Hematopoietic multipotent progenitor cell treated with erythropoietin and hydrocortisone succinate and interleukin-3 and kit ligand, for 6 days (in vitro differentiated cells): ENCODE data around the gene PDZRN4.
A peak's percentile ranks its signal among the peaks of the same experiment; 100 is the strongest.
"Not testable (repeated sequence)": the region's sequence is repeated elsewhere in the genome, so short reads cannot be mapped to it uniquely, and the experiment has no call there.

Source experiments
- DNase-seq: peaks from one replicate; pipeline ENCODE4 v3.0.0-alpha.2; 2015

The PDZRN4 gene

GRCh38 chr12:41514907-41515306 lies 326.8 kb downstream of the PDZRN4 start:
- DNase-seq: peak; percentile 60

GRCh38 chr12:41515953-41516352 lies 327.8 kb downstream of the PDZRN4 start:
- DNase-seq: no peak

- DNase-seq: no peak
Observed at GRCh38 chr12:41520869-41521268, 332.7 kb downstream of the PDZRN4 start.

DNA sequence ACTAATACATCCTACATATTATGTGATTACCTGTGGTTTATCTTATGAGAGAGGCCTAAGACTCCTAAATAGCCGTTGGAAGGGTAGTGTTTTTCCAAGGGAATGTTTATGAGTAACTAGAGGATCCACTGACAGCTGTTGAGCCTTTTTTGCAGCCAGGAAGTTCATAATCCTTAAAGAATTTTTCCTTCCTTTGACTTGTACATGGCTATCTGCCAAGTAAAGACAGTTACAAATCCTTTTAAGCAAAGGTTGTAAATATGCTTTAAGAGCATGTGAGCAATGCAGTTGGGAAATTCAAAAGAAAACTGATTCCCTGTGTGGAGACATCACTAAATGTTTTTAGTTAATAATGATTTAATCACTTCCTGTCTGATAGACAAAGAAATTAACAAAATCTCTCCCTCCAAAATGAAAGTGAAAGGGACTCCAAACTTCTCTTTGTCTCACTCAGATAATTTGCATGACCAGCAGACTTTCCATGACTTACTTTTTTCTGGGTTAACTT lies 333.8 kb downstream of the PDZRN4 start:
- DNase-seq: peak; percentile 57

DNA sequence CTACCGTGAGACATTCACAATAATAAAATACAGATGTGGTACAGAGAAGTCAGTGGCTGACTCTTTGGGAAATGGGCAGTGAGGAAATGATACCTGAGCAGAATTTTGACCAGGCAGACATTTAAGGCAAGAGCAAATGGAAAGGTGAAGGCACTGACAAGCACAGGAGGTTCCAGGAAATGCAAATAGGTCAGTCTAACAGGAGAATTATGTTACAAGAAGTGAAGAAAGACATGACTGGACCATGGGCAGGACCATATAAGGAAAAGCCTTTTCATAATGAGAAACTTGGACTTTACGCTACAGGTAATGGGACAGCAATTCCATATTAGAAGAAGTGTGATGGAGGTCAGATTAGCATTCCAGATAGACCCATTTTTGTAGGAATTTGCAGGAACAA lies 338.9 kb downstream of the PDZRN4 start:
- DNase-seq: peak; percentile 34

- peak; percentile 97 for DNase-seq
Observed at GRCh38 chr12:41527534-41528116, 339.5 kb downstream of the PDZRN4 start.

- DNase-seq: no peak
Observed at GRCh38 chr12:41528874-41529273, 340.8 kb downstream of the PDZRN4 start.

GRCh38 chr12:41530441-41530840 lies 342.3 kb downstream of the PDZRN4 start:
- no peak for DNase-seq

DNA sequence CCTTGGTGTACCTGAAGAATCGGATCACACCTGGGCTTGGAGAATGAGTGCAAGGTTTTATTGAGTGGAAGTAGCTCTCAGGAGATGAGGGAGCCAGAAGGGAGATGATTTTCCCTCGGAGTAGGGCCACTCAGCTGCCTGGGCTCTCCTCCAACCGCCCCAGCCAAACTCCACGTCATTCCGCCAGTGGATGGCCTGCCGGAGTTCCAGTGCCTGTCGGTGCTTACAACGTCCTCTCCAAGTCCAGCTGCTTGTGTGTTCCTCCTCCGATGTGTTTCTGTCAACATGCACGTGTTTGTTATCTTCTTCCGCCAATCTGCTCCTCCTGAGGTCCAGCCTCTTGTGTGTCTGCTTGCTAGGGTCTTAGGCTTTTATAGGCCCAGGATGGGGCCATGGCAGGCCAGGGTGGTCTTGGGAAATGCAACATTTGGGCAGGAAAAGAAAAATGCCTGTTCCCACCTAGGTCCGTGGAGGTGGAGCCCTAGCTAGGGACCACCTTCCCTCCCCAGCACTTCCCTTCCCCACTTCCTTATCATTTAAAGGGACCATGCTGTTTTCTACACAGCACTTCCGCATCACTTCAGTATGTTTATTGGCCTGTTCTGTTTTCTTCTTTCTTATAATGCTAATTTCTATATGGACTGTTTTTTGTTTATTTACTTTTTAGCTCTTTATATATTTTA lies 343.2 kb downstream of the PDZRN4 start:
- no peak for DNase-seq

GRCh38 chr12:41532072-41532471 lies 344.0 kb downstream of the PDZRN4 start:
- no peak for DNase-seq

DNA sequence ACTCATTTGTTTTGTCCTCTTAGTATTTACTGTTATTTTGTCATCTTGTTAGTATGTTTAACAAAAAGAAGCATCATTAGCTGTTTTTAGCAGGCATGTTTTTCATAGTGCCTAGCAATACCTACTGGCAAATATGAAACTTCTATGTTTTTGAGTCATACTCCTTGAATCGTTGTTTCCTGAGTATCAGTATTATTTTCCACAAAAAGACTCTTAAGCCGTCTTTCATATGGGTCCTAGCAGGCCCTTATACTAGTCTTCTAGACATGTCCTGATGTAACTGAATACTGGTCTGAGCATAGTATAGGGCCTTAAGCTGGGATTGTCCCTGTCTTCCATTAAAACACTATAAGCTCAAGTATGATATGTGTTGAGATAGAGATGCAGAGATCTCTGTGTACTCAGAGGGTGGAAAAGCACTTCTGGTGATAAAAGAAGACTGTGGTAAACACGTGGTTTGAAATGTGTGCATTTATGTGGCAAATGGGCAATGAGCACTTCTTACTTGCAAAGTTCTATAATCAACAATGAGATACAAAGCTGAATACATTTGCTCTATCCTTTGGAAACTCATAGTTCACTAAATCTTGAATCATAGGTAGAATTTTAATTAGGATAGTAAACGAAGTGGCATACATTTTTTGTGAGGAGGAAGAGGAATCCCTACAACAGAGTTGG lies 348.8 kb downstream of the PDZRN4 start:
- no peak for DNase-seq

DNA sequence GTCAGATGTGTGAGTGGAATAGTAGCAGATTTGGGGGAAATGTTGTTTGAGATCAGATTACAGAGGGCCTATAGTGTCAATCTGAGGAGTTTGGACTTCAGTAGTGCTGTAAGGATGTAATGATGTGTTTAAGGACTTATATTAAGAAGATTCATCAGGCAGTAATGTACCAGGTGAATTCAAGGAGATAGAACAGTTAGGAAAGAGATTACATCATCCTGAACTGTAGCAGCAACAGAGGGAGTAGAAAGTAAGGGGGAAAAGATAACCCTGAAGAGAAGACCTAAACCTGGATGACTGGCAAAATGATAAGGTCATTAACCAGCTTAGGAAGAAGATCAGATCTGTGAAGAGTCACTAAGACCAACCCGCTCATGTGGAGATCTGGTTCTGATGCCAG lies 349.4 kb downstream of the PDZRN4 start:
- no peak for DNase-seq

GRCh38 chr12:41545761-41546160 lies 357.6 kb downstream of the PDZRN4 start:
- DNase-seq: no peak

- not testable (repeated sequence) for DNase-seq
Observed at GRCh38 chr12:41547071-41547470, 359.0 kb downstream of the PDZRN4 start.

- no peak for DNase-seq
Observed at GRCh38 chr12:41548926-41549325, 360.8 kb downstream of the PDZRN4 start.

- no peak for DNase-seq
Observed at GRCh38 chr12:41552588-41552987, 364.5 kb downstream of the PDZRN4 start.

DNA sequence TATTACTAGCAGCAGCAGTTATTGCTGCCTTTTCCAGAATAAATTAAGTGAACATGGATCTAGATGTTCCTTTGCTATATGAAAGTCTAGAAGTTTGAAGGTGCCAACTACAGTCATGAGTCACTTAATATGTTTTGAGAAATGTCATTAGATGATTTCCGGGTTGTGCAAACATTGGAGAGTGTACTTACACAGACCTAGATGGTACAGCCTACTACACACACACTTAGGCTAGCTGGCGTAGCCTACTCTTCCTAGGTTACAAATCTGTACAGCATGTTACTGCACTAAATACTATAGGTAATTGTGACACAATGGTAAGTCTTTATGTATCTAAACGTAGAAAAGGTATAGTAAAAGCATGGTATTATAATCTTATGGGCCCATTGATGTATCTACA lies 368.1 kb downstream of the PDZRN4 start:
- no peak for DNase-seq

DNA sequence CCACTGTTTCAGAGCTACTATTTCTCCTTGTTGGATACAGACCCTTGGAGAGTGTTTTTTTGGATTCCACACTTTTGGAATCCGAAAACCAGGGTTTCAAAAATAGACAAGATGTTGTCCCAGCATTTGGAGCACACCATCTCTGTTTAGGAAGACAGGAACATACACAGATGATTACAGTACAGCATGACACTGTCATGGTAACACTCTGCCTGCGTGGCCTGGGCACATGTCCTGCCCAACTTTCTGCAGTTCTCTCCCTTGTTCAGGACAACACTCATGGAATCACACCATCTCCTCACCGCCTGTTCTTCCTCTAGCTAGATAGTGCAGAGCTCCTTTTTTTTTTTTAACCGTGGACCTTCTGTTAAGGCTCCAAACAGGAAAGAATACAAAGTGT lies 369.2 kb downstream of the PDZRN4 start:
- DNase-seq: no peak

DNA sequence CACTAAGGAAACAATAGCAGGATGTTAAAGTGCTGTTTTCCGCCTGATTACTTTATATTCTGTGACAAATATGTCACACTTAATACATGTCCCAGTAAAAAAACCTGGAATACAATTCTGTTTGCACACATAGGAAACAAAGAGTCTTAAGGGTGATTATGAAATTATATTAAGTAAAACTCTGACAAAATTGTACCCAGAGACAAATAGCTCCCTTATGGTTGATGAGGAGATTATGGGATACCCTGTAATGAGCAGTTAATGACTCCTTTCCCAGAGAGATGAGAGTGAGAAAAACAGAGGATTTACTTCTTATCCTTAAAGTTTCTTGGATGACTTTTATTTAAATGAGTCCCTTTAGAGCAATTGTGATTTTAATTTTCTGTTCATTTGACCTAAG lies 370.6 kb downstream of the PDZRN4 start:
- no peak for DNase-seq

GRCh38 chr12:41563051-41563450 lies 374.9 kb downstream of the PDZRN4 start:
- DNase-seq: no peak

DNA sequence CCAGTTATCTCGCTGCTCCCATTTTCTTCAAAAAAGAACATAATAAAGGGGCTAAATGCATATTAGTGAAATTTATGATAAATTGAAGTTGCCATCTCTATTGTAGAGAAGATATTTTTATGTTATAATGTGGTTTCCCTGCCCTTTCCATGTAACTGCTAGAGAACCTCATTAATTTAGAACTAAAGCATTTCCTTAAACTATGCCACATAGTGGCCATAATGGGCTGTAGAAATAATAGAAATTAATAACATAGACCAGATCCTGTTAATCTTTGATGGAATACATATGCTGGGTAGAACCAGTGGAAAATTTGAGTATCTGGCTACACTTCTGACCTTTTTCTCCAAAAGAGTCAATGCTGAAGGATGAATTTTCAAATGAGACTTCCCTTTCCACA lies 376.7 kb downstream of the PDZRN4 start:
- peak; percentile 5 for DNase-seq

GRCh38 chr12:41566703-41567102 lies 378.6 kb downstream of the PDZRN4 start:
- no peak for DNase-seq

DNA sequence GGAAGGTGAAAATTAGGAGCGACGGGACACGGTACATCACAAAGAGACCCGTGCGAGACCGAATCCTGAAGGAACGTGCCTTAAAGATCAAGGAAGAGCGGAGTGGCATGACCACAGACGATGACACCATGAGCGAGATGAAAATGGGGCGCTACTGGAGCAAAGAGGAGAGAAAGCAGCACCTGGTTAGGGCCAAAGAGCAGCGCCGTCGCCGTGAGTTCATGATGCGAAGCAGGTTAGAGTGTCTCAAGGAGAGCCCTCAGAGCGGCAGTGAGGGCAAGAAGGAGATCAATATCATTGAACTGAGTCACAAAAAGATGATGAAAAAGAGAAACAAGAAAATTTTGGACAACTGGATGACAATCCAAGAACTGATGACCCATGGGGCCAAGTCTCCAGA lies 385.3 kb downstream of the PDZRN4 start:
- DNase-seq: no peak

DNA sequence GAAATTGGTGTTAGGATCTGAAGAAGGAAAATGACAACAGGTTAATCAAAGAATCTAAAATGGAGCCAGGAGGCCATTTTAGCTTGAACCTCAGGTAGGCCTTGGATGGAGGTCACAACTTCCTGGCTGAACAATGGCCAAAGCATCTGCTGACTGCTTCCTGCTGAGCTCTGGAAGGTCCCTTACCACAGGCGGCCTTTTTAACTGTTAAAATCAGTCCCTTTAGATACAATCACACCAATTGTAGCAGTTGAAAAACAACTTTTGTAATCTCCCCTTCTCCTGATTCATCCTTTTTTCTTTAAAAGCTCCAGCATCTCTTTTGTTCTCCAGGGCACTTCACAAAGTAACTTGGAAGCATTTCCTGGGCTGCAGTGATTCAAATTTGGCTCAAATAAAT lies 388.8 kb downstream of the PDZRN4 start:
- DNase-seq: no peak
